Spleen (tissue), 7 donors: ENCODE results near the gene RILP.

ENCODE experiments used
- CTCF ChIP-seq, 11 experiments: fragments of 200-600 bp in 7 of 11; fragments of 450-650 bp in 4 of 11; sonication (generic) in 4 of 11; IDR thresholded peaks in 8 of 11; conservative IDR thresholded peaks in 3 of 11; 1 replicate in 7 of 11; 2 replicates in 4 of 11; pipeline versions ENCODE4 v1.4.0 to v1.8.0; 2016 to 2021; ENCODE audit warnings: antibody characterized with exemption in 11 of 11, inconsistent platforms in 4 of 11, mild to moderate bottlenecking in 1 of 11
- POLR2A ChIP-seq, 3 donors: fragments of 450-650 bp; IDR thresholded peaks; one replicate each; pipeline ENCODE4 v1.5.1; 2017; ENCODE audit warnings: antibody characterized with exemption in 3 of 3, mild to moderate bottlenecking in 1 of 3
- POLR2AphosphoS5 ChIP-seq, 3 donors: sonication (generic); formaldehyde crosslinking; IDR thresholded peaks; one replicate each; pipeline ENCODE4 v1.5.1; 2017; ENCODE audit warnings: antibody characterized with exemption in 3 of 3
- donor health status: DM: no; HTN: no; CAD: no; lungs with moderate emphysema.
- donor health status: DM: no; HTN: no; CAD: no.
- donor health status: DM: no; HTN: no; CAD: no.

- no peak for TF ChIP-seq CTCF (IDR thresholded peaks at IDR 0.05 in 8 of 11, conservative IDR thresholded peaks at IDR 0.05 in 3 of 11)
- TF ChIP-seq POLR2A (IDR thresholded peaks at IDR 0.05) = no peak
- TF ChIP-seq POLR2AphosphoS5 (IDR thresholded peaks at IDR 0.05) = no peak
These were observed 3.3 kb downstream of the RILP start for GRCh38 chr17:1646199-1646875.
